ENCODE data around the gene AKAP14.
"Not testable (repeated sequence)": the region's sequence is repeated elsewhere in the genome, so short reads cannot be mapped to it uniquely, and the experiment has no call there.

The AKAP14 gene

GRCh38 chrX:119922391-119922790, 26.7 kb downstream of the AKAP14 start:
- not testable (repeated sequence) for DNase-seq

GRCh38 chrX:119935215-119935874, 39.7 kb downstream of the AKAP14 start:
- DNase-seq: no peak

- no peak for DNase-seq
These were observed 45.6 kb downstream of the AKAP14 start for GRCh38 chrX:119941336-119941735.

- DNase-seq: no peak
These were observed 46.6 kb downstream of the AKAP14 start for GRCh38 chrX:119942173-119942819.

GRCh38 chrX:119942831-119943184, 47.1 kb downstream of the AKAP14 start:
- DNase-seq: no peak

- peak; percentile 88 to 93 for DNase-seq
These were observed 47.7 kb downstream of the AKAP14 start, which contains the start of gene NKAP for GRCh38 chrX:119943185-119943988. NKAP (minus strand) TSS chrX:119943751; CDS start chrX:119943605, 146 bp downstream.

- no peak for DNase-seq
These were observed 49.8 kb downstream of the AKAP14 start for GRCh38 chrX:119945481-119945880.

GRCh38 chrX:119948381-119948780, 52.7 kb downstream of the AKAP14 start:
- DNase-seq: no peak

GRCh38 chrX:119954374-119954773, 58.7 kb downstream of the AKAP14 start:
- DNase-seq: no peak

- DNase-seq: not testable (repeated sequence)
These were observed 60.3 kb downstream of the AKAP14 start for GRCh38 chrX:119955807-119956570.

GRCh38 chrX:119960625-119961024, 64.9 kb downstream of the AKAP14 start:
- no peak for DNase-seq

GRCh38 chrX:119966837-119967236, 71.1 kb downstream of the AKAP14 start:
- DNase-seq: not testable (repeated sequence)

Data from inflammatory macrophage treated with lipopolysaccharide for 1 hour (primary cell).